Measurements from ENCODE around the gene VWF.
"Not testable (repeated sequence)": the region's sequence is repeated elsewhere in the genome, so short reads cannot be mapped to it uniquely, and the experiment has no call there.

Gene VWF

DNA sequence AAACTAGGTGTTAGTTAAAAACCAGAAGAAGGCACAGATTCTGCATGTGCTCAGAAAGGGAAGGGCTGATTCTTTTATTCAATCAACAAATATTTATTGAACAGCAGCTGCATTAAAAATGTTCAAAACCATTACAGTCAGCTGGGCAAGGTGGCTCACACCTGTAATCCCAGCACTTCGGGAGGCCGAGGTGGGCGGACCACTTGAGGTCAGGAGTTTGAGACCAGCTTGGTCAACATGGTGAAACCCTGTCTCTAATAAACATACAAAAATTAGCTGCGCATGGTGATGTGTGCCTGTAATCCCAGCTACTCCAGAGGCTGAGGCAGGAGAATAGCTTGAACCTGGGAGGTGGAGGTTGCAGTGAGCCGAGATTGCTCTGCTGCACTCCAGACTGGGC is 22.4 kb downstream of the VWF start:
- FAIRE-seq: not testable (repeated sequence)

GRCh38 chr12:6099316-6099715 is 25.2 kb downstream of the VWF start:
- no peak for FAIRE-seq

- FAIRE-seq: no peak
These were observed 27.1 kb downstream of the VWF start for GRCh38 chr12:6097411-6097810.

GRCh38 chr12:6096527-6096926 is 27.9 kb downstream of the VWF start:
- FAIRE-seq: no peak

- FAIRE-seq: no peak
These were observed 29.2 kb downstream of the VWF start for GRCh38 chr12:6095269-6095668.

GRCh38 chr12:6093764-6094163 is 30.7 kb downstream of the VWF start:
- FAIRE-seq: no peak

- no peak for FAIRE-seq
These were observed 31.4 kb downstream of the VWF start for GRCh38 chr12:6092784-6093722.

- no peak for FAIRE-seq
These were observed 32.5 kb downstream of the VWF start for GRCh38 chr12:6091786-6092566.

DNA sequence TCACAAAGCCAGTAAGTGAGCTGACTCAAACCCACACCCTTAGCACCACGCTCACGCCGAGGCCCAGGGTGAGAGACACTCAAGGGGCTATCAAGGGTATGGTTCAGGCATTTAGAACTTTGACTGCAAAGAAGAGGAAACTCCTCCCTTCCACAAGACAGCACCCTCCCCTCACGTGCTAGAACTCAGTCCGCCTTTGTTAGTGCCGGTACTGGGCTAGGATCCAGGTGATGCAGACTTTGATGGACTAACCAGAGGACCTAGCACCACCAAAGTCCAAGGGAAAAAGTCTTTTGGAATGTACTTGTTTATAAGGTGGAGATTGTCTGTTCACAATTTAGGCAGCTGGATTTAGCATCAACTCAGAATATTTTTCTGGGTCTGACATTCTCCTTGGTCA is 33.7 kb downstream of the VWF start:
- FAIRE-seq: no peak

- FAIRE-seq: no peak
These were observed 35.3 kb downstream of the VWF start for GRCh38 chr12:6088921-6089747.

DNA sequence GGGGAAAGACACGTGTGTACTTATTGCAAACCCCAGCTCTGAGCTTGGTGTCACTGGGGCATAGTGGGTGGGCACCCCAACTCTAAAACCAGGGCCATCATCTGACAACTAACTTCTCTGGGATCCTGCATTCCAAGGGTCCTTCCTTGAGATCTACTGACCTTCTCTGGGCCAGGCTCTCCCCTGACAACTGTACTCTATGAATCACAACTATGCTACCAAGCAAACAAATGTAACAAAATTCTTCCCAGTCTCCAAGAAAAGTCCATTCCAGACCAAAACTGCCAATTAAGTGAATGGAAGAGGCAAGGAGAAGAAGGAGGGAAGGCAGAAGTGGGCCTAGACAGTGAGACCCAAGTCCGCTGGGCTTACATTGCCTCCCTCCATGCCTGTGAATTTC is 38.2 kb downstream of the VWF start:
- no peak for FAIRE-seq

GRCh38 chr12:6085841-6086240 is 38.6 kb downstream of the VWF start:
- no peak for FAIRE-seq

DNA sequence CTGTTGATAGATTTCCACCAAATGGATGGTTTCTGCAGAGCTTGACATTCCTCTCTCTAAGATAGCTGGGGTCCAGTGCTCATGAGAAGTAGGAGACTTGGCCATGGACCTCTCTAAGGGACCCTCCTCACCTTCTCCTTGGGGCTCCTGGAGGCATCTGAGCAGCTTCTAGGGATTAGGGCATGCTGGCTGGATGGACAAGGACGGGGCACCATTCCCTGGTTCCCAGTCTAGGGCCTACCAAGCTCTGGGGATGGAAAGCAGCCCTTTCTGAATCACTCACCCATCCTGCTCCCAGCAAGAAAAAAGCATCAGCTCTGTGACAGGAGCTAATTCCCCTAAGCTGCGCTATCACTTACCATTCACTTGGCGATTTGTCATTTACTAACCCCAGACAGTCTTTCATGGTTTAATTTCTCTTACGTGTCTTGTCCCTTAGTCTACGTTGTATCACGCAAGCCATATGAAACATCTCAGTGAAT is 39.5 kb downstream of the VWF start:
- no peak for FAIRE-seq

DNA sequence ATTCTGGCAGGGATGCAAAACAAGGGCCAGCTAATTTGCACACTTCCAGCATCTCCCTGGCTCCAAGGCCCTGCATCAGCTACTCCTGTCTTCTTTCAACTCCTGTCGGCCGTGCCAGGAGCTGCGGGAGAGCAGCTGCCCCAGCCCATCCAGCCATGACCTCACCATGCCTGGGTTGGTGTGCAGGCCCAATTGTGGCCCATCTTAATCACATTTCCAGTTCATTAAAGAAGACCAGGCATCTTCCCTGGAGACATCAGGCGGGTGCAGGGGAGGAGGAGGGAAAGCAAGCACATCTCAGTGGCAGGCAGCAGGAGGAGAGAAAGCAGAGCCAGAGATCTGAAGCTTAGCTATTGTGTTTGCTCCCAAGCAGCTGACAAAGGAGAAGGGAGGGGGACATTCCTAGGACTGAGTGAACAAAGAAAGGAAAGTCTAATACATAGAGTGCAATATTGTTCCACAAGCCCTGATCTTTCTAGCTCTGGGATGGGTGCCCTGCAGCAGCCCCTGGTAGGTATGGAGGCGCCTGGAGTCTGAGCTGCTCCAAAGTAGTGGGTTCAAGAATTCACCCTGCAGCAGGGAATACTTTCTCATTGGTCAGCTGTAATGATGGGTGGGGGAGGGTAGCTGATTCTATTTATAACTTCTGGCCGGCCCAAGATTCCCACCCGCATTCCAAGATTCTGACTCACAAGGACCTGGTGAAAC is 40.1 kb downstream of the VWF start:
- FAIRE-seq: no peak

- FAIRE-seq: no peak
These were observed 40.9 kb downstream of the VWF start for GRCh38 chr12:6083601-6084000.

DNA sequence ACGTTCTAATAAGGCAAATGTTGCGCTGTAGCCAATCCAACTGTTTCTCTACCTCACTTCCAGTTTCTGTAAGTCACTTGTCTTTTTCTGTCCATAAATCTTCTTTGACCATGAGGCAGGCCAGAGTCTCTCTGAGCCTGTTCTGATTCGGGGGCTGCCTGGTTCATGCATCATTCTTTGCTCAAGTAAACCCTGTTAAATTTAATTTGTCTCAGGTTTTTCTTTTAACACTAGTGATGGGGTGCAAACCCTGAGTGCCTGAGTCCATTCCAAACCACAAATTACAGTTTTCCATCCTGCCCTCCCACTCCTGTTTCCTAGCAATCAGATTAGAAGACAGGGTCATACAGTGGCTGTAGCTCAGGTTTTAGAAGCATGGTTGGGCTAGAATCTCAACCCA is 41.9 kb downstream of the VWF start:
- no peak for FAIRE-seq

GRCh38 chr12:6080149-6081045 is 44.1 kb downstream of the VWF start:
- no peak for FAIRE-seq

DNA sequence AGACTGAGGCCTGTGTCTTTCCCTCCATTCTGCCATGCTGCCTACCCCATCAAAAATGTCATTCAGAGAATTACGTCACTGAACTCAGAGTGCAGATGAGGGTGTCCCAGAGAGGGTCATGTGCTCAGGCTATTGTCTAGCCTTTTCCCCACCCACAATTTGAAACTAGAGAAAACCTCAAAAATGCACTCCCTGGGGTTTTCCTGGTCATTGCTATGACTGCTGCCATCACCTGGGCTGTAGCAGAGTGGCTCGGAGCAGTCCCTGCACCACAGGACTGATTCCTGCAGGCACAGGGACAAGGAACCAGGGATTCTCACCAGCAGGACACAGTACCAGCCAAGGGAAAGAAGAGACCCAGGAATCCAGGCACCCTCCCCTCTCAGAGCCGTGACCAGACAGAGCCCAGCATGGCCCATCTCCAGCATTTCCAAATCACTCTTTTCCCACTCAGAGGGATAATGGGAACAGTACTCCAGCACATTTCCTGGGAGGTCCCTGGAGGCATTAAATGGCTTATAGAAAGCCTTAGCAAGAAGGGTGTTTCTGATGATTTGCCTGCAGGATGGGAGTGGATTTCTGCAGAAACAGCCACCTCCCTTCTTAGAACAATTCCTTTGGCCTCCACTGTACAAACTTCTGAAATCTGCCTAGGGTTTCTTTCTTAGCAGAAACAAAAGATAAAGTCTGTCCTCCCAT is 45.9 kb downstream of the VWF start:
- no peak for FAIRE-seq

DNA sequence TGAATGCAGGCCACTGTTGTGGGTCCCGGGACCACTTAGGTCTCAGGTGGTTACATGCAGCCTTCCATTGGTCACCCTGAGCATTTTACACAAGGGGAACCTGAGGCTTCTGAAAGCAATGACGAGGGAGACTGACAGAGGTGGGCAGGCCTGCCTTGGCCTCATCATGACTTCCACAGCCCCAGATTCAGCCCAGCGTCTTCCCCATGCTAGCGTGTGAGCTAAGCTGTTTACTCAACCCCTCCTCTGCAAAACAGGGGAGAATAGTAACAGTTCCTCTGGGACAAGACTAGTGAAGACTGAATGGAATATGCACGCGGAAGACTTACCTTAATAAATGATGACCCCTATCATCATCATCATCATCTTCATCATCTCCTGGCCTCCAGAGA is 46.8 kb downstream of the VWF start:
- no peak for FAIRE-seq

All from endometrium (tissue), 2 donors.